Stimulated activated CD4-positive, alpha-beta T cell treated with anti-CD3 and anti-CD28 coated beads, Interleukin-1b, Interleukin-23, amount 100 ng/mL, for 1 hour (primary cell): ENCODE measurements around the gene SGCD.

Experiments
- DNase-seq, 2 donors: peaks; one replicate each; pipeline ENCODE4 v3.0.0-alpha.2; 2020; ENCODE audit warnings: low read depth in 2 of 2

The SGCD gene

GRCh38 chr5:156456857-156457256 is 129.9 kb downstream of the SGCD start:
- no peak for DNase-seq

- DNase-seq, result no peak
These were observed 132.9 kb downstream of the SGCD start for GRCh38 chr5:156459812-156460385.

- DNase-seq, result no peak
These were observed 133.5 kb downstream of the SGCD start for GRCh38 chr5:156460471-156460870.

GRCh38 chr5:156466871-156467270 is 139.9 kb downstream of the SGCD start:
- no peak for DNase-seq

- DNase-seq, result no peak
These were observed 142.7 kb downstream of the SGCD start for GRCh38 chr5:156469636-156470035.

GRCh38 chr5:156471893-156472292 is 144.9 kb downstream of the SGCD start:
- DNase-seq, result no peak

- DNase-seq, result no peak
These were observed 146.4 kb downstream of the SGCD start for GRCh38 chr5:156473269-156473908.

GRCh38 chr5:156474251-156474650 is 147.3 kb downstream of the SGCD start:
- no peak for DNase-seq

GRCh38 chr5:156475182-156476157 is 148.5 kb downstream of the SGCD start:
- DNase-seq, result no peak

- DNase-seq, result no peak
These were observed 149.2 kb downstream of the SGCD start for GRCh38 chr5:156476158-156476551.

- DNase-seq, result no peak
These were observed 149.7 kb downstream of the SGCD start for GRCh38 chr5:156476678-156477077.

- no peak for DNase-seq
These were observed 150.2 kb downstream of the SGCD start for GRCh38 chr5:156477196-156477595.

GRCh38 chr5:156479849-156480248 is 152.9 kb downstream of the SGCD start:
- no peak for DNase-seq

GRCh38 chr5:156481741-156482140 is 154.8 kb downstream of the SGCD start:
- DNase-seq, result no peak

- no peak for DNase-seq
These were observed 155.9 kb downstream of the SGCD start for GRCh38 chr5:156482818-156483217.

GRCh38 chr5:156486394-156487238 is 159.7 kb downstream of the SGCD start:
- DNase-seq, result no peak

GRCh38 chr5:156491766-156492165 is 164.8 kb downstream of the SGCD start:
- no peak for DNase-seq

GRCh38 chr5:156496291-156496690 is 169.3 kb downstream of the SGCD start:
- DNase-seq, result no peak

GRCh38 chr5:156497804-156498208 is 170.8 kb downstream of the SGCD start:
- DNase-seq, result no peak

- no peak for DNase-seq
These were observed 171.4 kb downstream of the SGCD start for GRCh38 chr5:156498226-156498980.

GRCh38 chr5:156500755-156501154 is 173.8 kb downstream of the SGCD start:
- DNase-seq, result no peak
